Measurements from ENCODE around the gene SPN. TPM values are rescaled to one million over a fixed set of nuclear protein-coding genes. Genes with fewer than 3 reads are reported as not detected.

SPN gene, protein sequence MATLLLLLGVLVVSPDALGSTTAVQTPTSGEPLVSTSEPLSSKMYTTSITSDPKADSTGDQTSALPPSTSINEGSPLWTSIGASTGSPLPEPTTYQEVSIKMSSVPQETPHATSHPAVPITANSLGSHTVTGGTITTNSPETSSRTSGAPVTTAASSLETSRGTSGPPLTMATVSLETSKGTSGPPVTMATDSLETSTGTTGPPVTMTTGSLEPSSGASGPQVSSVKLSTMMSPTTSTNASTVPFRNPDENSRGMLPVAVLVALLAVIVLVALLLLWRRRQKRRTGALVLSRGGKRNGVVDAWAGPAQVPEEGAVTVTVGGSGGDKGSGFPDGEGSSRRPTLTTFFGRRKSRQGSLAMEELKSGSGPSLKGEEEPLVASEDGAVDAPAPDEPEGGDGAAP
- 0.47 TPM for total RNA-seq (2021; ENCODE audit: unreplicated experiment)
- polyA plus RNA-seq (2012) = 0.02 and 0.30 TPM in 2 replicates
- Bru-seq, nascent RNA = percentile 9 among the genes with signal in this experiment
- percentile 23 among the genes with signal in this experiment for BruChase-seq, experiment 1, labeled RNA remaining after a 6-hour chase
- percentile 17 among the genes with signal in this experiment for BruChase-seq, experiment 2, labeled RNA remaining after a 2-hour chase
- long read RNA-seq = 0 reads

DNA sequence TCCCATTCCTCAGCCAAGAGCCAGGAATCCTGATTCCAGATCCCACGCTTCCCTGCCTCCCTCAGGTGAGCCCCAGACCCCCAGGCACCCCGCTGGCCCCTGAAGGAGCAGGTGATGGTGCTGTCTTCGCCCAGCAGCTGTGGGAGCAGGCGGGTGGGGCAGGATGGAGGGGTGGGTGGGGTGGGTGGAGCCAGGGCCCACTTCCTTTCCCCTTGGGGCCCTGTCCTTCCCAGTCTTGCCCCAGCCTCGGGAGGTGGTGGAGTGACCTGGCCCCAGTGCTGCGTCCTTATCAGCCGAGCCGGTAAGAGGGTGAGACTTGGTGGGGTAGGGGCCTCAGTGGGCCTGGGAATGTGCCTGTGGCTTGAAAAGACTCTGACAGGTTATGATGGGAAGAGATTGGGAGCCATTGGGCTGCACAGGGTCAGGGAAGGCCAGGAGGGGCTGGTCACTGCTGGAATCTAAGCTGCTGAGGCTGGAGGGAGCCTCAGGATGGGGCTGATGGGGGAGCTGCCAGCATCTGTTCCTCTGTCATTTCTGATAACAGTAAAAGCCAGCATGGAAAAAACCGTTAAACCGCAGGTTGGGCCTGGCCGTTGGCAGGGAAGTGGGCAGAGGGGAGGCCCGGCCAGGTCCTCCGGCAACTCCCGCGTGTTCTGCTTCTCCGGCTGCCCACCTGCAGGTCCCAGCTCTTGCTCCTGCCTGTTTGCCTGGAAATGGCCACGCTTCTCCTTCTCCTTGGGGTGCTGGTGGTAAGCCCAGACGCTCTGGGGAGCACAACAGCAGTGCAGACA lies at the start of gene SPN:
TSS of gene SPN (plus strand) at position 232 of the 791 bp plus-strand sequence. CDS start at position 714, 482 bp downstream.
- CTCF ChIA-PET = interaction anchor here (0.9 kb wide), 1 partner anchor 37 kb away, joined by 3 read pairs; no protein-coding TSS in a partner anchor
- POLR2A ChIA-PET = no interaction called here
- no peaks in the 10 kb centered on the region for H3K4me1 ChIP-seq (ENCODE audit: control insufficient read depth in 1 of 2, insufficient read depth in 2 of 2, low read length in 2 of 2)
- TF ChIP-seq SRF (IDR thresholded peaks at IDR 0.05; ENCODE audit: low read depth) (no peak), ZFX (IDR thresholded peaks at IDR 0.05) (no peak), SP1 (IDR thresholded peaks at IDR 0.05; ENCODE audit: low read depth) (no peak), JUND (IDR thresholded peaks at IDR 0.05) (no peak), POLR2AphosphoS5 (IDR thresholded peaks at IDR 0.05; ENCODE audit: low read depth, low read length) (no peak), FOSL1 (IDR thresholded peaks at IDR 0.05; ENCODE audit: low read depth) (no peak), ZNF274 (IDR thresholded peaks at IDR 0.05; ENCODE audit: low read depth, low read length) (no peak), EGR1 (IDR thresholded peaks at IDR 0.05; ENCODE audit: low read depth) (no peak), CBX3 (IDR thresholded peaks at IDR 0.05; ENCODE audit: low read depth) (no peak), EZH2 (IDR thresholded peaks at IDR 0.05) (no peak), ELF1 (IDR thresholded peaks at IDR 0.05; ENCODE audit: borderline replicate concordance, low read depth) (no peak)
- TF ChIP-seq, protein P1, sequence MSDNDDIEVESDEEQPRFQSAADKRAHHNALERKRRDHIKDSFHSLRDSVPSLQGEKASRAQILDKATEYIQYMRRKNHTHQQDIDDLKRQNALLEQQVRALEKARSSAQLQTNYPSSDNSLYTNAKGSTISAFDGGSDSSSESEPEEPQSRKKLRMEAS (IDR thresholded peaks at IDR 0.05) = no peak
- TF ChIP-seq, protein P2, sequence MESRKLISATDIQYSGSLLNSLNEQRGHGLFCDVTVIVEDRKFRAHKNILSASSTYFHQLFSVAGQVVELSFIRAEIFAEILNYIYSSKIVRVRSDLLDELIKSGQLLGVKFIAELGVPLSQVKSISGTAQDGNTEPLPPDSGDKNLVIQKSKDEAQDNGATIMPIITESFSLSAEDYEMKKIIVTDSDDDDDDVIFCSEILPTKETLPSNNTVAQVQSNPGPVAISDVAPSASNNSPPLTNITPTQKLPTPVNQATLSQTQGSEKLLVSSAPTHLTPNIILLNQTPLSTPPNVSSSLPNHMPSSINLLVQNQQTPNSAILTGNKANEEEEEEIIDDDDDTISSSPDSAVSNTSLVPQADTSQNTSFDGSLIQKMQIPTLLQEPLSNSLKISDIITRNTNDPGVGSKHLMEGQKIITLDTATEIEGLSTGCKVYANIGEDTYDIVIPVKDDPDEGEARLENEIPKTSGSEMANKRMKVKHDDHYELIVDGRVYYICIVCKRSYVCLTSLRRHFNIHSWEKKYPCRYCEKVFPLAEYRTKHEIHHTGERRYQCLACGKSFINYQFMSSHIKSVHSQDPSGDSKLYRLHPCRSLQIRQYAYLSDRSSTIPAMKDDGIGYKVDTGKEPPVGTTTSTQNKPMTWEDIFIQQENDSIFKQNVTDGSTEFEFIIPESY (IDR thresholded peaks at IDR 0.05; ENCODE audit: extremely low read depth, insufficient replicate concordance, low read length) = no peak
- TF ChIP-seq, protein P3, sequence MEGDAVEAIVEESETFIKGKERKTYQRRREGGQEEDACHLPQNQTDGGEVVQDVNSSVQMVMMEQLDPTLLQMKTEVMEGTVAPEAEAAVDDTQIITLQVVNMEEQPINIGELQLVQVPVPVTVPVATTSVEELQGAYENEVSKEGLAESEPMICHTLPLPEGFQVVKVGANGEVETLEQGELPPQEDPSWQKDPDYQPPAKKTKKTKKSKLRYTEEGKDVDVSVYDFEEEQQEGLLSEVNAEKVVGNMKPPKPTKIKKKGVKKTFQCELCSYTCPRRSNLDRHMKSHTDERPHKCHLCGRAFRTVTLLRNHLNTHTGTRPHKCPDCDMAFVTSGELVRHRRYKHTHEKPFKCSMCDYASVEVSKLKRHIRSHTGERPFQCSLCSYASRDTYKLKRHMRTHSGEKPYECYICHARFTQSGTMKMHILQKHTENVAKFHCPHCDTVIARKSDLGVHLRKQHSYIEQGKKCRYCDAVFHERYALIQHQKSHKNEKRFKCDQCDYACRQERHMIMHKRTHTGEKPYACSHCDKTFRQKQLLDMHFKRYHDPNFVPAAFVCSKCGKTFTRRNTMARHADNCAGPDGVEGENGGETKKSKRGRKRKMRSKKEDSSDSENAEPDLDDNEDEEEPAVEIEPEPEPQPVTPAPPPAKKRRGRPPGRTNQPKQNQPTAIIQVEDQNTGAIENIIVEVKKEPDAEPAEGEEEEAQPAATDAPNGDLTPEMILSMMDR (IDR thresholded peaks at IDR 0.05 in 2 of 3, conservative IDR thresholded peaks at IDR 0.05 in 1 of 3; ENCODE audit: borderline replicate concordance in 1 of 3, insufficient read depth in 1 of 3, low read depth in 2 of 3, low read length in 2 of 3) = no peak
- TF ChIP-seq, protein P4, sequence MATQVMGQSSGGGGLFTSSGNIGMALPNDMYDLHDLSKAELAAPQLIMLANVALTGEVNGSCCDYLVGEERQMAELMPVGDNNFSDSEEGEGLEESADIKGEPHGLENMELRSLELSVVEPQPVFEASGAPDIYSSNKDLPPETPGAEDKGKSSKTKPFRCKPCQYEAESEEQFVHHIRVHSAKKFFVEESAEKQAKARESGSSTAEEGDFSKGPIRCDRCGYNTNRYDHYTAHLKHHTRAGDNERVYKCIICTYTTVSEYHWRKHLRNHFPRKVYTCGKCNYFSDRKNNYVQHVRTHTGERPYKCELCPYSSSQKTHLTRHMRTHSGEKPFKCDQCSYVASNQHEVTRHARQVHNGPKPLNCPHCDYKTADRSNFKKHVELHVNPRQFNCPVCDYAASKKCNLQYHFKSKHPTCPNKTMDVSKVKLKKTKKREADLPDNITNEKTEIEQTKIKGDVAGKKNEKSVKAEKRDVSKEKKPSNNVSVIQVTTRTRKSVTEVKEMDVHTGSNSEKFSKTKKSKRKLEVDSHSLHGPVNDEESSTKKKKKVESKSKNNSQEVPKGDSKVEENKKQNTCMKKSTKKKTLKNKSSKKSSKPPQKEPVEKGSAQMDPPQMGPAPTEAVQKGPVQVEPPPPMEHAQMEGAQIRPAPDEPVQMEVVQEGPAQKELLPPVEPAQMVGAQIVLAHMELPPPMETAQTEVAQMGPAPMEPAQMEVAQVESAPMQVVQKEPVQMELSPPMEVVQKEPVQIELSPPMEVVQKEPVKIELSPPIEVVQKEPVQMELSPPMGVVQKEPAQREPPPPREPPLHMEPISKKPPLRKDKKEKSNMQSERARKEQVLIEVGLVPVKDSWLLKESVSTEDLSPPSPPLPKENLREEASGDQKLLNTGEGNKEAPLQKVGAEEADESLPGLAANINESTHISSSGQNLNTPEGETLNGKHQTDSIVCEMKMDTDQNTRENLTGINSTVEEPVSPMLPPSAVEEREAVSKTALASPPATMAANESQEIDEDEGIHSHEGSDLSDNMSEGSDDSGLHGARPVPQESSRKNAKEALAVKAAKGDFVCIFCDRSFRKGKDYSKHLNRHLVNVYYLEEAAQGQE (IDR thresholded peaks at IDR 0.05; ENCODE audit: low read depth) = no peak
- TF ChIP-seq, protein P5, sequence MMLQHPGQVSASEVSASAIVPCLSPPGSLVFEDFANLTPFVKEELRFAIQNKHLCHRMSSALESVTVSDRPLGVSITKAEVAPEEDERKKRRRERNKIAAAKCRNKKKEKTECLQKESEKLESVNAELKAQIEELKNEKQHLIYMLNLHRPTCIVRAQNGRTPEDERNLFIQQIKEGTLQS (IDR thresholded peaks at IDR 0.05) = no peak

More for the DNA sequence above, at the start of gene SPN:
- no peaks in the 10 kb centered on the region for H3K9me3 ChIP-seq (ENCODE audit: control insufficient read depth in 1 of 2, insufficient read depth in 1 of 2, low read depth in 1 of 2, low read length in 2 of 2)
- no peaks in the 10 kb centered on the region for H3K9me2 ChIP-seq (ENCODE audit: insufficient read depth)
- no peaks in the 10 kb centered on the region for H3K79me2 ChIP-seq (ENCODE audit: insufficient read depth, low read length)
- no TSS peak for BruUV-seq (replicated peaks)
- H3K36me3 ChIP-seq (ENCODE audit: control insufficient read depth in 1 of 2, insufficient read depth in 2 of 2, low read length in 2 of 2) = no peaks in the 10 kb centered on the region
- RAD21 ChIA-PET (ENCODE audit: low non-redundant PET in 1 of 2, low total read pairs in 2 of 2, uncharacterized antibody in 2 of 2, unreplicated experiment in 2 of 2) = no interaction called here
- H3K27me3 ChIP-seq (ENCODE audit: insufficient read depth, low read length) = no peaks in the 10 kb centered on the region
- H3K4me3 ChIP-seq (replicated peaks in 1 of 2; ENCODE audit: low read depth in 1 of 2, low read length in 2 of 2) = no peak within 1 kb of the TSS
- DNase-seq (ENCODE audit: low read depth, low spot score) = no peak
- H2AFZ ChIP-seq (ENCODE audit: low read depth, low read length, poor library complexity, severe bottlenecking) = no peak within 1 kb of the TSS
- H3K4me2 ChIP-seq (ENCODE audit: low read length) = no peak within 1 kb of the TSS
- no peak within 1 kb of the TSS for H3K27ac ChIP-seq (ENCODE audit: low read depth, low read length)
- ATAC-seq = no peak
- H3K9ac ChIP-seq (ENCODE audit: low read length) = no peak within 1 kb of the TSS
- no peaks in the 10 kb centered on the region for H4K20me1 ChIP-seq (ENCODE audit: insufficient read depth)
- intact Hi-C loops (cut with micrococcal nuclease) = no loop called here
